ENCODE results near the gene OR2L2. TPM values are rescaled to one million over a fixed set of nuclear protein-coding genes. Genes with fewer than 3 reads are reported as not detected.

OR2L2 gene, protein sequence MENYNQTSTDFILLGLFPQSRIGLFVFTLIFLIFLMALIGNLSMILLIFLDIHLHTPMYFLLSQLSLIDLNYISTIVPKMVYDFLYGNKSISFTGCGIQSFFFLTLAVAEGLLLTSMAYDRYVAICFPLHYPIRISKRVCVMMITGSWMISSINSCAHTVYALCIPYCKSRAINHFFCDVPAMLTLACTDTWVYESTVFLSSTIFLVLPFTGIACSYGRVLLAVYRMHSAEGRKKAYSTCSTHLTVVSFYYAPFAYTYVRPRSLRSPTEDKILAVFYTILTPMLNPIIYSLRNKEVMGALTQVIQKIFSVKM
- total RNA-seq, result not detected in 2 replicates

DNA sequence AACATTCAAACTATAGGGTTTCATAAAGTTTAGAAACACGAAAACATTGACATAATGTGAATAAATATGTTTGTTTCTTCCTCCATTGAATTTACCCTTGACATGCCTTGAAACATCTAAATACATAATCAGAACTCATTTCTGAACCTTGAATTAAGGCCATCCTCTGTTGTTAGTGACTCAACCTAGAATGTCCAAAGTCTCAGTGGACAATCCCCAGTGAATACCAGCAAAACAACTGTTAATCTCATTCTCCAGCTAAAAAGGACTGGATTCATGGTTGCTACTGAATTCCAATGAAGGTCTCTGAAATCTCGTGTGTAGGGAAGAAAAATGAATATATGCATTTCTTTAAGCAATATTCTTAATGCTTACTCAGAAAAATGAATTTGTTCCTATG is at the start of gene OR2L2:
Gene OR2L2 (plus strand): TSS at position 301 of the 400 bp plus-strand sequence. CDS start 8,198 bp downstream, outside the sequence.

DNA sequence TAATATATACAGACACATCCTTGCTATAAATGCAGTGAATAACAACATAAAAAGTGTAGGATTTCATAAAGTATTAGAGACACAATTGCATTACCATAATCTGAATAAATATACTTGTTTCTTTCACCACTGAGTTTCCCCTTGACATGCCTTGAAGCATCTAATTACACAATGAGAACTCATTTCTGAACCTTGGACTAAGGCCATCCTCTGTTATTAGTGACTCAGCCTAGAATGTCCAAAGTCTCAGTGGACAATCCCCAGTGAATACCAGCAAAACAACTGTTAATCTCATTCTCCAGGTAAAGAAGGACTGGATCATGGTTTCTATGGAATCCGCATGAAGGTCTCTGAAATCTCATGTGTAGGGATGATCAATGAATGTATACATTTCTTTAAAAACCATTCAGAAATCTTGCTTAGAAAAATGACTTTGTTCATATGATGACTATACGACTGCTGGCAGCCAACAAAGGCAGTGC is 16.6 kb upstream of the OR2L2 start, which contains the start of gene OR2L5:
Gene OR2L5 (plus strand): TSS at position 432 of the 482 bp plus-strand sequence. CDS start 8,288 bp downstream, outside the sequence.

DNA sequence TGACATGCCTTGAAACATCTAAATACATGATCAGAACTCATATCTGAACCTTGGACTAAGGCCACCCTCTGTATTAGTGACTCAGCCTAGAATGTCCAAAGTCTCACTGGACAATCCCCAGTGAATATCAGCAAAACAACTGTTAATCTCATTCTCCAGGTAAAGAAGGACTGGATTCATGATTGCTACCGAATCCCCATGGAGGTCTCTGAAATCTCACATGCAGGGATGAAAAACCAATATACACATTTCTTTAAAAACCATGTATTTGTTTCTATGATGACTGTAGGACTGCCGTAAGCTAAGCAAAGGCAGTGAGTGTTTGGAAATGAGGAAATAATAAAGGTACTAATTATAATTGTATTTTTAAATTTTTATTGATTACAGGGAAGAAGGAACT is 16.7 kb downstream of the OR2L2 start, which contains the start of gene OR2L3:
Gene OR2L3 (plus strand): TSS at position 301 of the 400 bp plus-strand sequence. CDS start 13,846 bp downstream, outside the sequence.

Other genes with a start within 250 kb of the OR2L2 start
- not detected in 2 replicates for gene OR14A16, start 206.0 kb upstream of the OR2L2 start, total RNA-seq
- gene OR11L1, start 188.2 kb upstream of the OR2L2 start, total RNA-seq, result not detected in 2 replicates
- gene TRIM58, start 172.9 kb upstream of the OR2L2 start, total RNA-seq, result 2.3 TPM in 2 replicates
- 0.86 TPM in 1 of 2 replicates, not detected in the other for gene OR2W3, start 134.5 kb upstream of the OR2L2 start, total RNA-seq
- gene OR2T8, start 109.8 kb upstream of the OR2L2 start, total RNA-seq, result not detected in 2 replicates
- not detected in 2 replicates for gene OR2AJ1, start 105.2 kb upstream of the OR2L2 start, total RNA-seq
- not detected in 2 replicates for gene OR2L8, start 81.2 kb upstream of the OR2L2 start, total RNA-seq
- gene OR2AK2, start 64.8 kb upstream of the OR2L2 start, total RNA-seq, result not detected in 2 replicates
- not detected in 2 replicates for gene OR2L5, start 16.4 kb upstream of the OR2L2 start, total RNA-seq
- gene OR2L3, start 16.8 kb downstream of the OR2L2 start, total RNA-seq, result not detected in 2 replicates
- 0.08 and 0.23 TPM in 2 replicates for gene OR2L13, start 65.1 kb downstream of the OR2L2 start, total RNA-seq
- not detected in 2 replicates for gene OR2M5, start 115.1 kb downstream of the OR2L2 start, total RNA-seq
- gene OR2M2, start 144.8 kb downstream of the OR2L2 start, total RNA-seq, result not detected in 2 replicates
- gene OR2M3, start 167.2 kb downstream of the OR2L2 start, total RNA-seq, result not detected in 2 replicates
- gene OR2M4, start 201.3 kb downstream of the OR2L2 start, total RNA-seq, result not detected in 2 replicates
- not detected in 2 replicates for gene OR2T33, start 247.9 kb downstream of the OR2L2 start, total RNA-seq

Data from hair follicular keratinocyte (primary cell).